GM12878 (cell line): Measurements from ENCODE around the gene GRIK4. TPM values are rescaled to one million over a fixed set of nuclear protein-coding genes. Genes with fewer than 3 reads are reported as not detected.

Experiments used
- ATAC-seq: fragments of 200-7000 bp; cut with Tn5 transposase; 3 replicates; pipeline ENCODE4 v1.9.1; 2020; ENCODE audit warnings: mild to moderate bottlenecking, moderate library complexity
- BruUV-seq: library from RNA; stranded (reverse); fragments of 400-500 nt; replicated peaks from 2 replicates; lab custom pipeline; 2021; lab: Mats Ljungman, UMichigan
- CTCF ChIA-PET: fragments of 300-600 bp; sonication (Branson Sonifier 250); formaldehyde crosslinking; extraction: SDS; loops from one replicate; lab custom pipeline; 2021; ENCODE audit warnings: inconsistent platforms; lab: Yijun Ruan, JAX
- POLR2A ChIA-PET: fragments of 350-600 bp; formaldehyde crosslinking; extraction: SDS; loops from one replicate; lab custom pipeline; 2021; ENCODE audit warnings: inconsistent platforms; lab: Charles Lee
- RAD21 ChIA-PET: fragments of 300-600 bp; sonication (Branson Sonifier 250); formaldehyde crosslinking; loops from one replicate; lab custom pipeline; 2023; ENCODE audit warnings: antibody characterized with exemption; ENCODE audit not compliant: unreplicated experiment; lab: Charles Lee
- SMC1A ChIA-PET: fragments of 300-600 bp; sonication (Branson Sonifier 250); formaldehyde crosslinking; loops from one replicate; lab custom pipeline; 2023; ENCODE audit not compliant: unreplicated experiment, uncharacterized antibody; lab: Charles Lee
- DNase-seq: peaks from one replicate; pipeline ENCODE4 v3.0.0-alpha.2; 2011; ENCODE audit warnings: low read depth, low spot score
- FAIRE-seq: peaks from 3 replicates; lab custom pipeline; 2011; peaks lifted over from hg19 to GRCh38; lab: Jason Lieb, UNC
- H2AFZ ChIP-seq: 2 replicates; pipeline ENCODE4 v1.6.0; 2011; ENCODE audit warnings: low read depth, low read length, control low read depth; ENCODE audit not compliant: control insufficient read depth
- H3K27ac ChIP-seq: 2 replicates; pipeline ENCODE4 v1.5.1; 2011; ENCODE audit warnings: control low read depth; ENCODE audit not compliant: control insufficient read depth, insufficient read depth
- H3K27me3 ChIP-seq, 2 experiments: replicated peaks in 1 of 2; 2 replicates each; pipeline versions ENCODE4 v1.6.0 to v1.6.1; 2011; ENCODE audit warnings: low read length in 1 of 2; ENCODE audit not compliant: control insufficient read depth in 2 of 2, insufficient read depth in 2 of 2
- H3K36me3 ChIP-seq, 2 experiments: 2 replicates each; pipeline ENCODE4 v1.5.1; 2011; ENCODE audit warnings: low read length in 1 of 2; ENCODE audit not compliant: control insufficient read depth in 2 of 2, insufficient read depth in 2 of 2
- H3K4me1 ChIP-seq: 2 replicates; pipeline ENCODE4 v1.6.1; 2011; ENCODE audit warnings: mild to moderate bottlenecking, low read length, moderate library complexity, mixed read lengths; ENCODE audit not compliant: control insufficient read depth, insufficient read depth
- H3K4me2 ChIP-seq: 2 replicates; pipeline ENCODE4 v1.6.0; 2011; ENCODE audit warnings: control low read depth; ENCODE audit not compliant: control insufficient read depth, insufficient read depth
- H3K4me3 ChIP-seq: fragments of 200-600 bp; sonication (generic); 2 replicates; pipeline ENCODE4 v1.5.1; 2016
- H3K79me2 ChIP-seq: 2 replicates; pipeline ENCODE4 v1.6.0; 2011; ENCODE audit warnings: low read length; ENCODE audit not compliant: control insufficient read depth, insufficient read depth
- H3K9ac ChIP-seq: 2 replicates; pipeline ENCODE4 v1.8.0; 2011; ENCODE audit warnings: low read length, control low read depth, mixed read lengths; ENCODE audit not compliant: control insufficient read depth, insufficient read depth
- H3K9me3 ChIP-seq: replicated peaks from 3 replicates; pipeline ENCODE4 v1.5.1; 2011; ENCODE audit warnings: mild to moderate bottlenecking, low read length; ENCODE audit not compliant: control insufficient read depth, insufficient read depth
- H4K20me1 ChIP-seq: 2 replicates; pipeline ENCODE4 v1.6.0; 2011; ENCODE audit not compliant: control insufficient read depth, insufficient read depth
- E4F1 ChIP-seq: fragments of 450-650 bp; IDR thresholded peaks from 2 replicates; pipeline ENCODE4 v1.6.1; 2018; ENCODE audit warnings: borderline replicate concordance, mild to moderate bottlenecking; ENCODE audit not compliant: partially characterized antibody
- RCOR1 ChIP-seq: conservative IDR thresholded peaks from 2 replicates; pipeline ENCODE4 v1.6.1; 2012; ENCODE audit warnings: low read depth, low read length, improper control_type of control experiment
- WGBS: methylation state at CpG from one replicate; pipeline ENCODE4 v1.1.6; 2016; ENCODE audit warnings: low lambda C conversion rate; ENCODE audit not compliant: insufficient replicate concordance, insufficient coverage; ENCODE audit errors: missing lambda C conversion rate; 5-methylcytosine and 5-hydroxymethylcytosine counted together
- in situ Hi-C: fragments of 300-500 bp; cut with MboI; formaldehyde crosslinking; loops from 9 replicates; pipeline ENCODE4 v1.14.3; 2018; ENCODE audit warnings: mixed read lengths
- intact Hi-C: fragments of 100-400 bp; cut with micrococcal nuclease; formaldehyde crosslinking; loops from one replicate; pipeline ENCODE4 v1.14.2; 2022; ENCODE audit not compliant: unreplicated experiment
- polyA plus RNA-seq, 11 experiments: library from polyadenylated mRNA; depleted of rRNA in 4 of 11; unstranded in 6 of 11; stranded (reverse) in 5 of 11; fragments of >200 nt; fragmentation: Nextera tagmentation in 4 of 11; fragmentation: Illumina TruSeq in 1 of 11; extraction: Ambion mirVana in 4 of 11; extraction: Trizol in 1 of 11; gene quantifications; 1 replicate in 1 of 11; 2 replicates in 10 of 11; pipeline versions ENCODE4 v1.2.1 to v1.2.3, GENCODE V29; 2011 to 2016; ENCODE audit warnings: inconsistent platforms in 2 of 11, missing spikeins in 2 of 11, low read depth in 1 of 11
- total RNA-seq, 4 experiments: library from RNA; depleted of rRNA in 3 of 4; stranded (reverse); fragments of >200 nt in 3 of 4; fragmentation: Illumina TruSeq in 1 of 4; extraction: Trizol in 1 of 4; gene quantifications; 2 replicates each; pipeline versions ENCODE4 v1.2.1 to v1.2.3, GENCODE V29; 2013 to 2021

The GRIK4 gene
- total and polyA plus RNA-seq, 10 of the 15 experiments (the other 5 are each of a cell fraction or from before 2014, with no cell fraction given) = 0.33 to 3.6 (median 0.72) TPM

GRCh38 chr11:120881596-120881995 lies 370.0 kb downstream of the GRIK4 start:
- CTCF ChIA-PET = interaction anchor here (1.4 kb wide), 1 partner anchor 197 kb away, joined by 3 read pairs; no protein-coding TSS in a partner anchor
- 22% methylated on average over 4 of the region's 4 CpGs for WGBS
- no peak for ATAC-seq

More at GRCh38 chr11:120881596-120881995, 370.0 kb downstream of the GRIK4 start:
- Histone ChIP-seq H3K4me1 (no peaks in the 10 kb centered on the region), H3K4me3 (no peak overlapping the region), H4K20me1 (no peaks in the 10 kb centered on the region), H2AFZ (no peak overlapping the region), H3K27me3 (peaks cover 0 to 13% of the 10 kb centered on the region in 2 experiments; a peak in 1 of 4 replicates), H3K79me2 (no peaks in the 10 kb centered on the region), H3K9me3 (no peaks in the 10 kb centered on the region), H3K9ac (no peak overlapping the region), H3K27ac (no peak overlapping the region), H3K36me3 (no peaks in the 10 kb centered on the region), H3K4me2 (no peak overlapping the region)
- in situ Hi-C loops (no loop called here), intact Hi-C loops (no loop called here)
- RAD21 ChIA-PET = no interaction called here
- no peak for FAIRE-seq
- TF ChIP-seq E4F1 (no peak), RCOR1 (no peak)
- POLR2A ChIA-PET = no interaction called here
- DNase-seq = no peak
- no TSS peak for BruUV-seq
- SMC1A ChIA-PET = no interaction called here
